ENCODE measurements around the gene MAST1.
A peak's percentile ranks its signal among the peaks of the same experiment; 100 is the strongest.
"Not testable (repeated sequence)": the region's sequence is repeated elsewhere in the genome, so short reads cannot be mapped to it uniquely, and the experiment has no call there.

The MAST1 gene

GRCh38 chr19:12871681-12872080 is 33.4 kb downstream of the MAST1 start:
- no peak for DNase-seq (ENCODE audit: low spot score)
- no peak for FAIRE-seq

- DNase-seq (ENCODE audit: low spot score) (no peak), FAIRE-seq (no peak)
Measured at GRCh38 chr19:12872255-12872654, 33.9 kb downstream of the MAST1 start.

GRCh38 chr19:12872941-12873890 is 34.9 kb downstream of the MAST1 start:
- no peak for FAIRE-seq
- no peak for DNase-seq (ENCODE audit: low spot score)

GRCh38 chr19:12873891-12874745 is 35.8 kb downstream of the MAST1 start:
- DNase-seq (ENCODE audit: low spot score), result no peak
- FAIRE-seq, result no peak

- FAIRE-seq, result no peak
Measured at GRCh38 chr19:12875086-12875485, 36.8 kb downstream of the MAST1 start.

DNA sequence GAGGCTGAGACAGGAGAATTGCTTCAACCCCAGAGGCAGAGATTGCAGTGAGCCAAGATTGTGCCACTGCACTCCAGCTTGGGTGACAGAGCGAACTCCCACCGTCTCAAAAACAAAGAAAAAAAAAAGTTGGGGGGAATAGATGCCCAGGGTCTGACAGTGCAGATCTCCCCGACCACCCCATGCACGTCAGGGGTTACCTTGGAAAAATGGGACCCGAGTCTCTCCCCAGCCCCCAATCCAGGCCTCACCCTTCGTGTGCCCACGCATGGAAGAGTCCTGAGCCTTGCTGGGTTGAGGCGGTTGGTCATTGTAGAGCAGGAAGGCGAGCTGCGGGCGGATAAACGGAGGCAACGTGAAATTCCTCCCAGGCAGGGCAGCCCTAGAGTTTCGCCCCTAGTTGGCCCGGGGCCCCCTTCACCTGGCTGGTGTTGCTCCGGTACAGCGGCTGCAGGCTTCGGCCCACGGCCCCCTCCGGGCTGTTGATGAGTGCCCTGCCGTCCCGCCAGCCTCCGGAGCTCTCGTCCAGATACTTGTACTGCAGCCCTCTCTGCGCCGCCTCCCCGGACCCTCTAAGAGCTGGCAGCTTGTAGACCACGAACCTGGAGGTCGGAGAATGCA is 42.3 kb downstream of the MAST1 start:
- FAIRE-seq (no peak), DNase-seq (ENCODE audit: low spot score) (no peak)

More at GRCh38 chr19:12875086-12875485, 36.8 kb downstream of the MAST1 start:
- DNase-seq (ENCODE audit: low spot score), result no peak

GRCh38 chr19:12881172-12881808 is 43.0 kb downstream of the MAST1 start, which contains the start of gene DNASE2:
TSS of gene DNASE2 (minus strand) at chr19:12881449. CDS start at chr19:12881375, 74 bp downstream.
- peak; percentile 62 for DNase-seq (ENCODE audit: low spot score)
- peak; percentile 62 for FAIRE-seq

DNA sequence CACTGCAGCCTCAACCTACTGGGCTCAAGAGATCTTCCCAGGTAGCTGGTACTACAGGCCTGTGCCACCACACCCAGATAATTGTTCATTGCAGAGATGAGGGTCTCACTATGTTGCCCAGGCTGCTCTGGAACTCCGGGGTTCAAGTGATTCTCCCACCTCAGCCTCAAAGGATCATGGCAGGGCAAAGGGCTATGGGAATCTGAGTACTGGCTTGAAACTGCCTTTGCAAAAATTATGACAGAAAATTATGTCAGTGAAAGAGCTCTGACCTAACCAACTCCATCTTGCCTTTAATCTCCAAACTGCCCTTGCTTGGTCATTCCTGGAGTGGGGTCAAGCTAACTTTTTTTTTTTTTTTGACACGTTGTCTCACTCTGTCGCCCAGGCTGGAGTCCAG is 44.3 kb downstream of the MAST1 start:
- DNase-seq (ENCODE audit: low spot score) (no peak), FAIRE-seq (no peak)

DNA sequence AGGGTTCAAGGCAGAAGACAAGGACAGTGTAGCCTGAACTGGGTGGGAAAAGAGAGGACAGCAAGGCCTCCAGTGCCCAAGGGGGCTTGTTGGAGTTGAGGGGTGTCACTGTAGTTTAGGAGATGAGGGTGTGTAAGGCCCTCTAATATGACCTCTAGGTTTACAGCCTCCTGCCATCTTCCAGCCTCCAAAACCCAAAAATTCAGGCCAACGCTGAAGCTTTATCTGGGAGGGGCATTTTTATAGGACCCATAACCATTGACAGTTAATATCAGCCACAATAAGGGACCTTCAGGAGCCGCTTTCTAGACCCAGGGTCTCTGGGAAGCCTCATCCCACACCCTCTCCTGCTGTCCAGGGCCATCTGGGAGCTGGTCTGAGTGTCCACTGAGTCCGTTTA is 45.9 kb downstream of the MAST1 start:
- no peak for FAIRE-seq

DNA sequence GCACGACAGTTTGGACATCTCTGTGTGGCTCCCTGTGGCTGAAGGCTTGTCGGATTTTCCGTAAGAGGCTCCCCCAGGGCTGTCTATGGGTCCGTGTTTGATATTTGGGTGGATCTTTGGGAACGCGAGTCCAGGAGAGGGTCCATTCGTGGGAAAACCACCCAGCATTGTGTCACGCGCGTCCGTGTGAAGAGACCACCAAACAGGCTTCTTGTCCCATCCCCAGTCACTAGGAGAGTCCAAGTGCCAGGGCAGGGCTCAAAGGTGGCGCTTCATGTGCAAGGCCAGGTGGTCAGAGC is 46.3 kb downstream of the MAST1 start:
- FAIRE-seq, result no peak
- no peak for DNase-seq (ENCODE audit: low spot score)

More for the DNA sequence above, 45.9 kb downstream of the MAST1 start:
- DNase-seq (ENCODE audit: low spot score), result no peak

GRCh38 chr19:12884926-12885748 is 46.8 kb downstream of the MAST1 start:
- DNase-seq (ENCODE audit: low spot score) (no peak), FAIRE-seq (no peak)

DNA sequence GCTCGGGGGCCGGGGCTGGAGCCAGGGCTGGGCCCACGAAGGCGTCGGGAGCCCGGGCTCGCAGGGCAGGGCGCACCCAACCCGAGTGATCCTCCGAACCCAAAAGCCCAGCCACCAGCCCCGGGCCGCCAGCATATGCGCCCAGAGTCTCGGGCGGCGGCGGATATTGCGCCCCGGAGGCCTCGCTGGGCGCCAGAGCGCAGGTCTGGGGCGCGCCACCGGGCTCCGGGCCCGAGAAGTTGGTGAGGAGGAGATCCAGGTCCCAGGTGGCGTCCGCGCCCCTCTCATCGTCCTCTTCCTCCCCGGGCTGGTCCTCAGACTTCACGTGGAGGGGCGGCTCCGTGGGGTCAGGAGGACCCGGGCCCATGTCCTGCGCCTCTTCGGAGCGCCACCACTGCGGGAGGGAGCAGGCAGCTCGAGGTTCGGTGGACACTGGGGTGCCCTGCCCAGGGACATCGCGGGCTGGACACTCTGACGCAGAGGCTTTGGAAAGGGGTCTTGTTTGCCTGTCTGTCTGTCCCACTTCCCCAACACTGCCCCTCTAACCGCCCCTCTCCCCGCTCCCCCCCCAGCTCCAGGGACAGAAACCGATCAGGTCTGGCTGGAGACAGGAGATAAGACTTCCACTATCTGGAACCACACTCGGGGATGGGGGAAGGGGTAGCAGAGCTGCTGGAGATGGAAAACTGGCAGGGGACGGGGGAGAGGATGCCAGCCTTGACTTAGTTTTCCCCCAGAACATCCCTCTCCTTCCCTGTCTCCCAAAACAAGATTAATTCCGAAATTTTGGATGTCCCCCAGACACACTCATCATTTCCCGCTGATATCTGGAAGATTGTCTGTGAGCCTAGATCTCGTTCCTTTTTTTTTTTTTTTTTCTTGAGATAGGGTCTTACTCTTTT is 47.7 kb downstream of the MAST1 start:
- DNase-seq (ENCODE audit: low spot score) (no peak), FAIRE-seq (no peak)

GRCh38 chr19:12886651-12886968 is 48.3 kb downstream of the MAST1 start:
- DNase-seq (ENCODE audit: low spot score) (no peak), FAIRE-seq (no peak)

- DNase-seq (ENCODE audit: low spot score), result no peak
Measured at GRCh38 chr19:12886969-12887747, 48.8 kb downstream of the MAST1 start, which contains the start of gene KLF1. TSS of gene KLF1 (minus strand) at chr19:12887201. CDS start at chr19:12887140, 61 bp downstream.

GRCh38 chr19:12888006-12888603 is 49.8 kb downstream of the MAST1 start:
- DNase-seq (ENCODE audit: low spot score), result no peak
- no peak for FAIRE-seq

More at GRCh38 chr19:12886969-12887747, 48.8 kb downstream of the MAST1 start, which contains the start of gene KLF1:
- FAIRE-seq, result no peak

DNA sequence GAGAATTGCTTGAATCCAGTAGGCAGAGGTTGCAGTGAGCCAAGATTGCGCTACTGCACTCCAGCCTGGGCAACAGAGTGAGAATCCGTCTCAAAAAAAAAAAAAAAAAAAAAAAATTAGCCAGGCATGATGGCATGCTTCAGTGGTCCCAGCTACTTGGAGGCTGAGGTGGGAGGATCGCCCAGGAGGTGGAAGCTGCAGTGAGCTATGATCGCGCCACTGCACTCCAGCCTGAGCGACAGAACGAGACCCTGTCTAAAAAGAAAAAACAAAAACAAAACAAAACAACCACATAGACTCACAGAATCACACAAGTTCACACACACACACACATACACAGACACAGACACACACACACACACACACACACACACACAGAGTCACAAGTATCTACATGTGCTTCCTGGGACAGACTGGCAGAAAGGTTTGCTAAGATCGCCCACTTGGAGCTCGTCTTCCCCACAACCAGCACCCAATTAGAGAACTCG is 52.0 kb downstream of the MAST1 start:
- FAIRE-seq; DNase-seq (ENCODE audit: low spot score): not testable (repeated sequence)

DNA sequence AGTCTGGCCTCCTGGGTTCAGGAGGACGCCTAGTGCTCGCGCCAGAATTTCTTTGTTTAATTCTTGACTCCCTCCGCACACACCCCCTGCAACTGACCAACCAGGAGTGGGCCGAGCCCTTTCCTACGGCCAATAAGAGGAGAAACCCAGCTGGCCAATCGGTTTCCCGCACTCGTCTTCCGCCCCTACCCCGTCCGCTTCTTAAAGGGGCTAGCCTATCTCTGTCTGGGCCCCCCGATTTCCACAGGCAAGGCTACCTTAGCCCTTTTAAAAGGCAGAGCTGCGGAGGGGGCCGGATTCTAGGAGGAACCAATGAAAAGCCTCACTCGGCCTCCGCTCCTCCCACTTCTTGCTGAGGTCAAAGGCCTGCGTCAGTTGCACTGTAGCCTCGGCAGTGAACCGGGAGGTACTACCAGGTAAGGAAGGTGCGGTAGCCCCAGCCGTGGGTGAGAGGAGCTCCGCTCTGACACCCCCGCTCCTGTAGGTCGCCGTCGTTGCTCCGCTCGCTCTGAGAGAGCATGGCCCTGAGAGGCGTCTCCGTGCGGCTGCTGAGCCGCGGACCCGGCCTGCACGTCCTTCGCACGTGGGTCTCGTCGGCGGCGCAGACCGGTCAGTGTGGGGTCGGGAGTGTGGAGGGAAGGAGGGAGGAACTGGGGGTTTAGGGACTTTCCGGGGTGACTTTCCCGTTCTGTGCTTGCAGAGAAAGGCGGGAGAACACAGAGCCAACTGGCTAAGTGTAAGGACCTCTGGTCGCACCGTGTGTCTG is 52.7 kb downstream of the MAST1 start, which contains the start of gene GCDH:
GCDH (plus strand) TSS at position 374 of the 766 bp plus-strand sequence; CDS start at position 519, 145 bp downstream.
- peak; percentile 95 for DNase-seq (ENCODE audit: low spot score)

More for the DNA sequence above, 52.7 kb downstream of the MAST1 start, which contains the start of gene GCDH:
- peak; percentile 96 for FAIRE-seq

Measured in RCC 7860 (cell line).